ENCODE data around the gene COL26A1.

COL26A1 gene

GRCh38 chr7:101531726-101532357 lies 169.2 kb downstream of the COL26A1 start:
- no peaks in the 10 kb centered on the region for H3K9me3 ChIP-seq (ENCODE audit: insufficient read depth, low read depth, low read length)
- no peaks in the 10 kb centered on the region for H3K4me1 ChIP-seq (ENCODE audit: insufficient read depth, low read length)
- no peak overlapping the region for H3K27ac ChIP-seq (ENCODE audit: low read length)
- H3K9ac ChIP-seq (ENCODE audit: low read depth, low read length) = no peak overlapping the region
- no peak overlapping the region for H3K4me3 ChIP-seq (ENCODE audit: low read length)
- H3K36me3 ChIP-seq (ENCODE audit: insufficient read depth, low read depth, low read length) = peaks cover 3% of the 10 kb centered on the region; the same call in 1 of the 2 replicates
- H3K27me3 ChIP-seq (ENCODE audit: insufficient read depth, low read length) = no peaks in the 10 kb centered on the region

GRCh38 chr7:101532400-101533102 lies 169.9 kb downstream of the COL26A1 start:
- no peak overlapping the region for H3K9ac ChIP-seq (ENCODE audit: low read depth, low read length)

GRCh38 chr7:101533103-101533465 lies 170.4 kb downstream of the COL26A1 start:
- H3K4me3 ChIP-seq (ENCODE audit: low read length) = no peak overlapping the region
- H3K9ac ChIP-seq (ENCODE audit: low read depth, low read length) = no peak overlapping the region
- H3K27ac ChIP-seq (ENCODE audit: low read length) = no peak overlapping the region
- H3K9me3 ChIP-seq (ENCODE audit: insufficient read depth, low read depth, low read length) = no peaks in the 10 kb centered on the region
- H3K27me3 ChIP-seq (ENCODE audit: insufficient read depth, low read length) = no peaks in the 10 kb centered on the region
- peaks cover 3% of the 10 kb centered on the region; the same call in 1 of the 2 replicates for H3K36me3 ChIP-seq (ENCODE audit: insufficient read depth, low read depth, low read length)
- H3K4me1 ChIP-seq (ENCODE audit: insufficient read depth, low read length) = no peaks in the 10 kb centered on the region

More at GRCh38 chr7:101532400-101533102, 169.9 kb downstream of the COL26A1 start:
- H3K9me3 ChIP-seq (ENCODE audit: insufficient read depth, low read depth, low read length) = no peaks in the 10 kb centered on the region
- no peaks in the 10 kb centered on the region for H3K27me3 ChIP-seq (ENCODE audit: insufficient read depth, low read length)
- H3K4me3 ChIP-seq (ENCODE audit: low read length) = no peak overlapping the region
- no peaks in the 10 kb centered on the region for H3K4me1 ChIP-seq (ENCODE audit: insufficient read depth, low read length)
- H3K36me3 ChIP-seq (ENCODE audit: insufficient read depth, low read depth, low read length) = peaks cover 3% of the 10 kb centered on the region; the same call in 1 of the 2 replicates
- no peak overlapping the region for H3K27ac ChIP-seq (ENCODE audit: low read length)

GRCh38 chr7:101534015-101534803 lies 171.5 kb downstream of the COL26A1 start:
- Histone ChIP-seq H3K9me3 (ENCODE audit: insufficient read depth, low read depth, low read length) (no peaks in the 10 kb centered on the region), H3K4me3 (ENCODE audit: low read length) (no peak overlapping the region), H3K36me3 (ENCODE audit: insufficient read depth, low read depth, low read length) (peaks cover 3% of the 10 kb centered on the region; the same call in 1 of the 2 replicates), H3K27ac (ENCODE audit: low read length) (no peak overlapping the region), H3K9ac (ENCODE audit: low read depth, low read length) (no peak overlapping the region), H3K4me1 (ENCODE audit: insufficient read depth, low read length) (no peaks in the 10 kb centered on the region), H3K27me3 (ENCODE audit: insufficient read depth, low read length) (no peaks in the 10 kb centered on the region)

GRCh38 chr7:101534873-101535272 lies 172.2 kb downstream of the COL26A1 start:
- Histone ChIP-seq H3K4me3 (ENCODE audit: low read length) (no peak overlapping the region), H3K27me3 (ENCODE audit: insufficient read depth, low read length) (no peaks in the 10 kb centered on the region), H3K9me3 (ENCODE audit: insufficient read depth, low read depth, low read length) (no peaks in the 10 kb centered on the region), H3K4me1 (ENCODE audit: insufficient read depth, low read length) (no peaks in the 10 kb centered on the region), H3K27ac (ENCODE audit: low read length) (no peak overlapping the region), H3K9ac (ENCODE audit: low read depth, low read length) (no peak overlapping the region), H3K36me3 (ENCODE audit: insufficient read depth, low read depth, low read length) (peaks cover 3% of the 10 kb centered on the region; the same call in 1 of the 2 replicates)

- Histone ChIP-seq H3K4me1 (ENCODE audit: insufficient read depth, low read length) (no peaks in the 10 kb centered on the region), H3K27me3 (ENCODE audit: insufficient read depth, low read length) (no peaks in the 10 kb centered on the region), H3K27ac (ENCODE audit: low read length) (no peak overlapping the region), H3K9me3 (ENCODE audit: insufficient read depth, low read depth, low read length) (no peaks in the 10 kb centered on the region), H3K4me3 (ENCODE audit: low read length) (no peak overlapping the region), H3K36me3 (ENCODE audit: insufficient read depth, low read depth, low read length) (peaks cover 3% of the 10 kb centered on the region; the same call in 1 of the 2 replicates), H3K9ac (ENCODE audit: low read depth, low read length) (no peak overlapping the region)
Measured at GRCh38 chr7:101535351-101535751, 172.7 kb downstream of the COL26A1 start.

GRCh38 chr7:101536232-101536631 lies 173.6 kb downstream of the COL26A1 start:
- H3K9ac ChIP-seq (ENCODE audit: low read depth, low read length) = no peak overlapping the region
- H3K27ac ChIP-seq (ENCODE audit: low read length) = no peak overlapping the region
- H3K4me1 ChIP-seq (ENCODE audit: insufficient read depth, low read length) = no peaks in the 10 kb centered on the region
- no peaks in the 10 kb centered on the region for H3K27me3 ChIP-seq (ENCODE audit: insufficient read depth, low read length)
- H3K4me3 ChIP-seq (ENCODE audit: low read length) = no peak overlapping the region
- H3K36me3 ChIP-seq (ENCODE audit: insufficient read depth, low read depth, low read length) = peaks cover 3% of the 10 kb centered on the region; the same call in 1 of the 2 replicates
- H3K9me3 ChIP-seq (ENCODE audit: insufficient read depth, low read depth, low read length) = no peaks in the 10 kb centered on the region

- Histone ChIP-seq H3K4me1 (ENCODE audit: insufficient read depth, low read length) (no peaks in the 10 kb centered on the region), H3K9me3 (ENCODE audit: insufficient read depth, low read depth, low read length) (no peaks in the 10 kb centered on the region), H3K27me3 (ENCODE audit: insufficient read depth, low read length) (no peaks in the 10 kb centered on the region), H3K36me3 (ENCODE audit: insufficient read depth, low read depth, low read length) (peaks cover 3% of the 10 kb centered on the region; the same call in 1 of the 2 replicates), H3K9ac (ENCODE audit: low read depth, low read length) (no peak overlapping the region), H3K27ac (ENCODE audit: low read length) (no peak overlapping the region), H3K4me3 (ENCODE audit: low read length) (no peak overlapping the region)
Measured at GRCh38 chr7:101536668-101537067, 174.0 kb downstream of the COL26A1 start.

- no peaks in the 10 kb centered on the region for H3K4me1 ChIP-seq (ENCODE audit: insufficient read depth, low read length)
Measured at GRCh38 chr7:101537205-101537604, 174.5 kb downstream of the COL26A1 start.

GRCh38 chr7:101537935-101538595 lies 175.4 kb downstream of the COL26A1 start:
- Histone ChIP-seq H3K4me1 (ENCODE audit: insufficient read depth, low read length) (no peaks in the 10 kb centered on the region), H3K4me3 (ENCODE audit: low read length) (no peak overlapping the region), H3K27me3 (ENCODE audit: insufficient read depth, low read length) (no peaks in the 10 kb centered on the region), H3K9ac (ENCODE audit: low read depth, low read length) (no peak overlapping the region), H3K9me3 (ENCODE audit: insufficient read depth, low read depth, low read length) (no peaks in the 10 kb centered on the region), H3K36me3 (ENCODE audit: insufficient read depth, low read depth, low read length) (peaks cover 3% of the 10 kb centered on the region; the same call in 1 of the 2 replicates), H3K27ac (ENCODE audit: low read length) (no peak overlapping the region)

More at GRCh38 chr7:101537205-101537604, 174.5 kb downstream of the COL26A1 start:
- no peak overlapping the region for H3K9ac ChIP-seq (ENCODE audit: low read depth, low read length)
- no peak overlapping the region for H3K27ac ChIP-seq (ENCODE audit: low read length)
- H3K9me3 ChIP-seq (ENCODE audit: insufficient read depth, low read depth, low read length) = no peaks in the 10 kb centered on the region
- no peaks in the 10 kb centered on the region for H3K27me3 ChIP-seq (ENCODE audit: insufficient read depth, low read length)
- H3K36me3 ChIP-seq (ENCODE audit: insufficient read depth, low read depth, low read length) = peaks cover 3% of the 10 kb centered on the region; the same call in 1 of the 2 replicates
- no peak overlapping the region for H3K4me3 ChIP-seq (ENCODE audit: low read length)
